Erythroblast (primary cell): Measurements from ENCODE around the gene C1orf226.
"Not testable (repeated sequence)": the region's sequence is repeated elsewhere in the genome, so short reads cannot be mapped to it uniquely, and the experiment has no call there.

ENCODE experiments used
- DNase-seq, 2 experiments: peaks; one replicate each; lab custom pipeline; 2025; lab: John Stamatoyannopoulos, UW
- GATA1 ChIP-seq: IDR thresholded peaks from 2 replicates; pipeline ENCODE4 v1.6.1; 2011; ENCODE audit warnings: low read depth, mild to moderate bottlenecking, control low read depth, low read length, moderate library complexity
- POLR2A ChIP-seq: IDR thresholded peaks from 2 replicates; pipeline ENCODE4 v1.6.1; 2011; ENCODE audit warnings: mild to moderate bottlenecking, low read length

The C1orf226 gene

GRCh38 chr1:162421258-162422164, 40.0 kb downstream of the C1orf226 start:
- no peak for DNase-seq
- no peak for TF ChIP-seq POLR2A
- TF ChIP-seq GATA1, result no peak

- DNase-seq, result no peak
- TF ChIP-seq GATA1 (no peak), POLR2A (no peak)
Observed at GRCh38 chr1:162422662-162423375, 41.3 kb downstream of the C1orf226 start.

GRCh38 chr1:162430583-162430982, 49.1 kb downstream of the C1orf226 start:
- no peak for TF ChIP-seq POLR2A
- TF ChIP-seq GATA1, result no peak
- DNase-seq, result no peak

GRCh38 chr1:162432977-162433713, 51.6 kb downstream of the C1orf226 start:
- DNase-seq, result not testable (repeated sequence)
